HG03064 (cell line): ENCODE results near the gene SYT9.
A peak's percentile ranks its signal among the peaks of the same experiment; 100 is the strongest.

Experiments used
- ATAC-seq: cut with Tn5 transposase; IDR thresholded peaks from one replicate; pipeline ENCODE4 v1.9.1; 2021; ENCODE audit warnings: low read depth; ENCODE audit not compliant: unreplicated experiment

SYT9 gene

GRCh38 chr11:7418906-7419305 lies 167.2 kb downstream of the SYT9 start:
- no peak for ATAC-seq

GRCh38 chr11:7421136-7421535 lies 169.4 kb downstream of the SYT9 start:
- ATAC-seq = no peak

- no peak for ATAC-seq
These were observed 171.0 kb downstream of the SYT9 start for GRCh38 chr11:7422544-7423331.

GRCh38 chr11:7423946-7424345 lies 172.2 kb downstream of the SYT9 start:
- ATAC-seq = no peak

- ATAC-seq = no peak
These were observed 176.0 kb downstream of the SYT9 start for GRCh38 chr11:7427733-7428132.

- no peak for ATAC-seq
These were observed 176.5 kb downstream of the SYT9 start for GRCh38 chr11:7428196-7428595.

GRCh38 chr11:7430496-7430895 lies 178.8 kb downstream of the SYT9 start:
- ATAC-seq = no peak

- ATAC-seq = no peak
These were observed 183.5 kb downstream of the SYT9 start for GRCh38 chr11:7435176-7435575.

GRCh38 chr11:7436146-7436545 lies 184.4 kb downstream of the SYT9 start:
- no peak for ATAC-seq

GRCh38 chr11:7436657-7437056 lies 185.0 kb downstream of the SYT9 start:
- no peak for ATAC-seq

GRCh38 chr11:7437696-7438095 lies 186.0 kb downstream of the SYT9 start:
- no peak for ATAC-seq

- ATAC-seq = no peak
These were observed 188.1 kb downstream of the SYT9 start for GRCh38 chr11:7439746-7440320.

- ATAC-seq = peak; percentile 81
These were observed 191.0 kb downstream of the SYT9 start for GRCh38 chr11:7442588-7443215.

GRCh38 chr11:7444091-7444981 lies 192.6 kb downstream of the SYT9 start:
- ATAC-seq = no peak

- ATAC-seq = no peak
These were observed 193.9 kb downstream of the SYT9 start for GRCh38 chr11:7445564-7445963.

- no peak for ATAC-seq
These were observed 196.5 kb downstream of the SYT9 start for GRCh38 chr11:7448201-7448600.

- ATAC-seq = no peak
These were observed 197.6 kb downstream of the SYT9 start for GRCh38 chr11:7449211-7449840.

- no peak for ATAC-seq
These were observed 198.1 kb downstream of the SYT9 start for GRCh38 chr11:7449841-7450214.

GRCh38 chr11:7450836-7451235 lies 199.1 kb downstream of the SYT9 start:
- no peak for ATAC-seq

- no peak for ATAC-seq
These were observed 199.8 kb downstream of the SYT9 start for GRCh38 chr11:7451520-7451919.
